ENCODE results near the gene NEK11.

NEK11 gene

DNA sequence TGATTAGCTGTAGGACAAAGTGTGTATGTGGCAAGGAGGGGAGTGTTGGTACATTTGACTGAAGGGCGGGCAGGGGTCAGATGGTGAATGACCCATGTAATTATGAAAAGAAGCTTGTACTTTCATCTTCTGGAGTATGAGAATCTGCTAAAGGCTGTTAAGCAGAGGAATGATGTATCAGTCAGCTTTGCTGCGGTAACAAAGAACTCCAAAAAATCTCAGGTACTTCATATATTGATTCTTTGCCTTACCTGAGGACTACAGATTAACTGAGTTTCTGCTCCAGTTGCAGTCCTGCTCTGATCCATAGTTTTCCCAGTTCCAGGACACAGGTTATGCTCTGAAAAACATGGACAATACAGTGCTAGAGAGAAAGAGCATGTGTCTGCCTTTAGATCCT lies 115.1 kb downstream of the NEK11 start:
- no peak for DNase-seq

DNA sequence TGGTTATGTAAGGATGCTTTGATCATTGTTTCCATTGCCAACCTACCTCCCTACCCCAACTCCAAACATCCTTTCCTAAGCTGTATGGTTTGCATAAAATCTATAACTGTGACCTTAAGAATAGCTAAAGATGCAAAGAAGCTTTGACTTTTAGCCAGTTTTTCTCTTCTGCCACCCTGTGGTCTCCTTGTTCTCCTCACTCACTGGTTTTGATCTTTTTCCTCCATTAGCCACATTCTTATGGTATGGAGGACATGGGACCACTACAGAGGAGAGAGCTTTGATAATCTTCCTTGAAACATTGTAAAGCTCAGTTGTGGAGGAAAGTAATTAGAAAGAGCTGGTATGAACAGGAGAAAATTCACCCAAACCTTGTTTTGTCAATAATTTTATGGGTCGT lies 115.9 kb downstream of the NEK11 start:
- no peak for DNase-seq

DNA sequence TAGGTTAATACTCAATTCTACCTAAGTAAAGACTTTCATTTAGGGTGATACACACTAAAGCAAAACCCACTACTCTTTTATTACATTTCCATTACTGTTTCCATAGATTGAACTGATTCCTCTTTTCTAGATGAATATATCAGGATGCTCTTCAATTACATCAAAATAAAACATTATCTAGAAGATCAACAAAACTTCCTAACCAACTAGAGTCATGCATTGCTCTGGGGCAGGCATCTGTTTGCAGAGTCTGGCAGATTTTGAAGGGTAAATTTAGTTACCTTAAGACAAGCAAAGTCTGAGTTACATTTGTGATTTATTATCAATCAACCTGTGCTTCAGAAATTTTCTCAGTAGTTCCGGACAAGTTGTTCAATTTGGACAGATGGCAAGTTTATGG lies 117.1 kb downstream of the NEK11 start:
- no peak for DNase-seq

DNA sequence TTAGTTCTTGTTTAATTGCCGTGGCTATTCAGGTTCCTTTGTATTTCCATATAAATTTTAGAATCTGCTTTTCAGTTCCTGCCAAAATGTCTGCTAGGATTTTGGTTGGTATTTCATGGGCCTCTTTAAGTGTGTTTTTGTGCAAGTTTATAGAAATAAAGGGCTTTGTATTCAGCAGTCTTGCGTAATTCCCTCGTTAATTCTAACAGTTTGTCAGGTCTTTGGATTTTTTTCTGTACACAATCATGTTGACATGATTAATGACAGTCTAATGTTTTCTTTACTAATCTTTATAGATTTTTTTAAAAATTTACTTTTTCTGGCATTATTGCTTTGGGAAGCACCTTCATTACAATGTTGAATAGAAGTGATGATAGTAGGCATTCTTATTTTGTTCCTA lies 120.9 kb downstream of the NEK11 start:
- no peak for DNase-seq

- no peak for DNase-seq
Observed at GRCh38 chr3:131158434-131158833, 131.8 kb downstream of the NEK11 start.

- no peak for DNase-seq
Observed at GRCh38 chr3:131162516-131162915, 135.8 kb downstream of the NEK11 start.

GRCh38 chr3:131167867-131168266 lies 141.2 kb downstream of the NEK11 start:
- DNase-seq, result no peak

- DNase-seq, result no peak
Observed at GRCh38 chr3:131169331-131169730, 142.7 kb downstream of the NEK11 start.

- no peak for DNase-seq
Observed at GRCh38 chr3:131172502-131173200, 146.0 kb downstream of the NEK11 start.

DNA sequence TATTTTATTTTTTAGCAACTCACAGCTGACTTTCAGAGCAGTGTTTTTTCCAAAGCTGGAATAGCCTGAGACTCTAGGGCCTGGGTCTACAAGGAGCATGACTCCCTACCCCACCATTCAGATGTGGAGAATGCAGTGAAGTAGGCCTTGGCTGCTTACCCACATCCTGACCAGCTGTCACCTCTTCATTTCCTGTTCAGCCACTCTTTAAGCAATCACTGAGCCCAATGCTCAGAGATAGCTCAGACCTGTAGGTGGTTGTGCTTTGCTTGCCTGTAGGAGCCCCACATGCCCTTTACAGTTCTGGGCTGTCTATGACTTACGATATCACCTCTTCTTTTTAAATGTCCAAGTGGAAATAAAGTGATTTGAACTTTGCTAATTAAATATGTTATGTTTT lies 148.1 kb downstream of the NEK11 start:
- DNase-seq, result no peak

DNA sequence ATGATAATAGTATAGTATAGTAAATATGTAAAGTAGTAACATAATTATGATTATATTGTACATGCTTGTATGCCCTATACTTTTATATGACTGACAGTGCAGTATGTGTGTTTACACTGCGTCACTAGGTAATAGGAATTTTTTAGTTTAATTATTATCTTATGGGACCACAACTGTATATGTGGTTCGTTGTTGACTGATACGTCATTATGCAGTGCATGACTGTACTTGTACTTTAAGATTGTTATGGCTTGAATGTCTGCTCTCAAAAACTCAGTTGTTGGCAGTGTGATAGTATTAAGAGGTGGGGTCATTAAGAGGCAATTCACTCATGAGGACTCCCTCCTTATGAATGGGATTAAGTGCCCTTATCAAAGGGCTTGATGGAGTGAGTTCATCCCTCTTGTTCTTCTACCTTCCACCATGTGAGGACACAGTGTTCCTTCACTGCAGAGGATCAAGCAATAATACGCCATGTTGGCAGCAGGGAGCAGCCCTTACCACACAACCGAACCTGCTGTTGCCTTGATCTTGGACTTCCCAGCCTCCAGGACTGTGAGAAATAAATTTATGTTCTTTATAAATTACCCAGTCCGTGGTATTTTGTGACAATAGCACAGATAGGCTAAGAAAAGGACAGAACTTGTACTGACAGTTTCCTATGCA lies 152.2 kb downstream of the NEK11 start:
- DNase-seq, result no peak

GRCh38 chr3:131192701-131193100 lies 166.0 kb downstream of the NEK11 start:
- no peak for DNase-seq

- no peak for DNase-seq
Observed at GRCh38 chr3:131193641-131194238, 167.1 kb downstream of the NEK11 start.

GRCh38 chr3:131194816-131195215 lies 168.1 kb downstream of the NEK11 start:
- DNase-seq, result no peak

- no peak for DNase-seq
Observed at GRCh38 chr3:131200636-131201199, 174.0 kb downstream of the NEK11 start.

DNA sequence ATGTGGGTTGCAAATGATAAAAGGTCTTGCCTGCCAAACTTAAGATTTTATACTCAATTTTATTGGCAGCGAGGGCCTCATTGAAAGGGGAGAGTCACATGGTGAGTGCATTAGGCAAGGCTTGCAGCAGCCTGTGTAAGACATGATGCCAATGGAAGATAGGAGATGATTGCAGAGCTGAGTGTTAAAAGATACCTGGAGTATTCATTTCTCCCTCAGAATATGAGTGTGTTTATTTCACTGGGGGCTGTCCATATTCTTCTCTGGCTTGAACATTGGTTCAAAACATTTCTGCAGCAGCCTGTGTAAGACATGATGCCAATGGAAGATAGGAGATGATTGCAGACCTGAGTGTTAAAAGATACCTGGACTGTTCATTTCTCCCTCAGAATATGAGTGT lies 189.7 kb downstream of the NEK11 start:
- DNase-seq, result no peak

DNA sequence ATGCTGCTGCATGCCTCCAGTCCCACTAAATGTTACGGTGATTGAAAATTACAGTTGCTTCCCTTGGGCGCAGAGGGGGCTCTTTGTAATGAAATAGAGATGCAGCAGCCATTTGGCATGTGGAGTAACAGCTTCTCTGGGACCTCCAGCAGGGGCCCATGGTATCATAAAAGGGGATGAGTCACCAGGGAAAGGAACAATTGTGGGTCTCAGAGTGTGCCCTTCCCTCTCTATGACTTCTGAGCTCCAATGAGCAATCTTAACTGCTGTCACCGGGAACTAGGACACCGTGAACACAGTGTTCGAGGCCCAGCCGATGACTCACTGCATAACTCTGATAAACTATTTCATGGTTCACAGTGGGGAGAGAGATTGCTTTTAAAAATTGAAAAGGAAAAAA lies 190.1 kb downstream of the NEK11 start:
- no peak for DNase-seq

DNA sequence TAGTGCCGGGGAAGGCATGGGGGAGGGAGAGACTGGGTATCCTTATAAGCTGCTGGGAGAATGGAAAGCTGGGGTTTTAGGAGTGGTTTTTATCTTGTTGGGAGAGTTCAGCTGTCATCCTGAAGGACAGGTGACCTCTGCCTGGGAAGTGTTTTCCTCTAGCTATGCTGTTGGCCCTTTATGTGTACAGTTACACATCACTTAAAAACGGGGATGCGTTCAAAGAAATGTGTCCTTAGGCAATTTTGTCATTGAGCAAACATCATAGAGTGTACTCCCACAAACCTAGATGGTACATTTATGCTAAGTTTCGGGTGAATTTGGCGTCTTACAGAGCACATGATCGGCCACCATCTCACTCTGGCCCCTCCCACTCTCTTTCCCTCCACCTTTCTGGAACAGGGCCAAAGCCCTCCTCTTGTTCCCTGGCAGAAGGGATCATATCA lies 190.6 kb downstream of the NEK11 start:
- DNase-seq, result no peak

DNA sequence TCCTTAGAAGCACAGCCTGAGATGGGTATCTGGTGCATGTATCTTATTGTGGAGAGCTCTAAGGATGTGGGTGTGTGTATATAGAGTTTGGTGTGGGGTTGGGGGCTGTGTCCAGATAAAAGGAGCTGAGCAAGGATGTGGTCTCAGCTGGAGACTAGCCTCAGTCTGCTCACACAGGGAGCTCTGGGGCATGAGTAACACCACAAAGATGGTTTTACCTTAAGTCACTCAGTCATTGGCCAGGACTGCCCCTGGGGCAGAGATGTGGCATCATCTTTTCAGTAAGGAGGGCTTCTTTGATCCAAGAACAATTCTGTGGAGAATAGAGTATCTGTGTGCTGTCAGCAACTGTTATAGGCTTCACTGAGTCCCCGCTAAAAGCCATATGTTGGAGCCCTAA lies 191.5 kb downstream of the NEK11 start:
- no peak for DNase-seq

DNA sequence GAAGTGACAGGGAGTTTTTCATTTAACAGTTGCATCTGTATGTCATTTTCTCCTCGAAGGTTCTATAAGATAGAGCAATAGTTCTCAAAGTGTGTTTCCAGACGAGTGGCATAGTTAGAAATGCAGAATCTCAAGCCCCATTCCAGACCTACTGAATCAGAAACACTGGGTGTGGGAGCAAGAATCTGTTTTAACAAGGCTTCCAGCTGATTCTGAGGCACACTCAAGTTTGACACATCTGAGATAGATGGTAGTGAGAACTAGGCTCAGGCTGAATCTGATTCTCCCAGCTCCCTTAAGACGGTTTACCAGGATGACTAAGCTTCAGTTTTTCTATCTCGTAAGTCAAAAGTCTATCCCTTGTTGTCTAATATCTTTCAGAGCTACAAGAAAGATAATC lies 195.1 kb downstream of the NEK11 start:
- no peak for DNase-seq

DNA sequence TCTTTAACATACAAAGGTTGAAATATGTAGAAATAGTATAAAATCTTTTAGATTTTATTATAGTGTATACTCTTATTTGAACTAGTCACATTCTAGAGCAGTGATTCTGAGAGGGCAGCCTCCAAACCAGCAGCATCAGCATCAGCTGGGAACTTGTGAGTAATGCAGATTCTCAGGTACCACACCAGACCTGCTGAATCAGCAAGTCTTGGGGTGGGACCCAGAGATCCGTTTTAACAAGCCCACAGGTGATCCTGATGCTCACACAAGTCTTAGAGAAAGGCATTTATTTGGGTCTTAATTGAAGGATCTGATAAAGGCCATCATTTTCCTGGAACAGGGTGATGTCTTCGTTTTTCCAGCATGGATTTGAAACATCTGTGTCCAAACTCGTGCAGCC lies 195.9 kb downstream of the NEK11 start:
- no peak for DNase-seq

DNA sequence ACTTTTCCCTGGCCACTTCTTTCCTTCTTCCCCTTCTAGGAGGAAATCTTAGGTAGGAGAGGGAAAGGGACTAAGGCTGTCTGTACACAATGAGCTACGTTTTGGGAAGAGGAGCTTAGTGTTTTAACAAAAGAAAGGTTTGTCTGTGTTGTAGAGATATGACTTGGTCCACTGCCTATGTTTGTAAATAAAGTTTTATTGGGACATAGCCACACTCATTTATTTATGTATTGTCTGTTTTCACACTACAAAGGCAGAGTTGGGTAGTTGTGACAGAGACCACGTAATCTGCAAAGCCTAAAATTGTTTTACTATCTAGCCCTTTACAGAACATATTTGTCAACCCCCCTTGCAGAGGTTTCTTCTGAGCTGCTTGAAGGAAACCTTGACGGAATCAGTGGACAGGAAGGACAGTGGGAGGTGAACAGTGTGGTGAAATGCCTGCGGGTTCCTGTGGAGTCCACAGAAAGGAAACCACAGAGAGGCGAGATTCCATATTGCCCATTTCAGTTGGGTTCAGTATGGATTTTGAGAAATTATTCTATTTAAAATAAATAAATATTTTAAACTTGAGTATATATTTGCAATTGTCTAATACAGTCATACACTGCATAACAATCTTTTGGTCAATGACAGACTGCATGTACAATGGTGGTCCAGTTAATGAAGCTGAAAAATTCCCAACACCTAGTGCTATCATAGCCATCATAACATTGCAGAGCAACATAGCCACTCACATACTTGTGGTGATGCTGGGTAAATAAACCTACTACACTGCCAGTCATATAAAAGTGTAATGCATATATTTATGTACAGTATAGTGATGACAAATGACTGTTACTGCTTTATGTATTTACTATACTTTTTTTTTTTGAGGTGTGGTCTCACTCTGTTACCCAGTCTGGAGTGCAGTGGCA lies 197.0 kb downstream of the NEK11 start:
- no peak for DNase-seq

Data from activated effector memory CD4-positive, alpha-beta T cell treated with anti-CD3 and anti-CD28 coated beads, Interleukin-2, amount 50 U/mL, for 16 hours (primary cell).